Fibroblast of lung (primary cell): ENCODE data around the gene GIPC3. TPM values are rescaled to one million over a fixed set of nuclear protein-coding genes. Genes with fewer than 3 reads are reported as not detected.

ENCODE experiments used
- DNase-seq, 2 donors: peaks; one replicate each; pipeline versions ENCODE4 v3.0.0 to v3.0.0-alpha.2; 2010; ENCODE audit warnings: low read depth in 2 of 2
- H2AFZ ChIP-seq: 2 replicates; pipeline ENCODE4 v1.5.1; 2012; ENCODE audit warnings: low read length, control low read depth, inconsistent platforms
- H3K27ac ChIP-seq: 2 replicates; pipeline ENCODE4 v1.5.1; 2011; ENCODE audit warnings: low read length, control low read depth; ENCODE audit not compliant: insufficient read depth
- H3K27me3 ChIP-seq: 2 replicates; pipeline ENCODE4 v1.5.1; 2011; ENCODE audit warnings: mild to moderate bottlenecking, low read length; ENCODE audit not compliant: control insufficient read depth, insufficient read depth
- H3K36me3 ChIP-seq: 2 replicates; pipeline ENCODE4 v1.5.1; 2011; ENCODE audit warnings: low read length; ENCODE audit not compliant: control insufficient read depth, insufficient read depth
- H3K4me1 ChIP-seq: 2 replicates; pipeline ENCODE4 v1.5.1; 2011; ENCODE audit warnings: low read length; ENCODE audit not compliant: control insufficient read depth, insufficient read depth; ENCODE audit errors: extremely low read depth
- H3K4me2 ChIP-seq: 2 replicates; pipeline ENCODE4 v1.5.1; 2011; ENCODE audit warnings: low read length, control low read depth; ENCODE audit not compliant: insufficient read depth; ENCODE audit errors: extremely low read depth
- H3K4me3 ChIP-seq, 4 experiments: fragments of 200-600 bp in 1 of 4; sonication (generic) in 1 of 4; replicated peaks in 1 of 4; 2 replicates each; pipeline ENCODE4 v1.5.1; 2011 to 2016; ENCODE audit warnings: low read length in 4 of 4, low read depth in 3 of 4, mild to moderate bottlenecking in 3 of 4, control low read depth in 2 of 4, inconsistent platforms in 1 of 4, mixed read lengths in 1 of 4; ENCODE audit not compliant: insufficient read depth in 1 of 4; ENCODE audit errors: control extremely low read depth in 1 of 4
- H3K79me2 ChIP-seq: 2 replicates; pipeline ENCODE4 v1.5.1; 2012; ENCODE audit warnings: mild to moderate bottlenecking, low read length, inconsistent platforms; ENCODE audit not compliant: control insufficient read depth, insufficient read depth
- H3K9ac ChIP-seq: 2 replicates; pipeline ENCODE4 v1.5.1; 2011; ENCODE audit warnings: mild to moderate bottlenecking, low read length, control low read depth; ENCODE audit not compliant: insufficient read depth
- H3K9me3 ChIP-seq: 2 replicates; pipeline ENCODE4 v1.5.1; 2012; ENCODE audit warnings: low read depth, low read length; ENCODE audit not compliant: control insufficient read depth, insufficient read depth
- H4K20me1 ChIP-seq: 2 replicates; pipeline ENCODE4 v1.5.1; 2011; ENCODE audit warnings: low read length; ENCODE audit not compliant: control insufficient read depth, insufficient read depth; ENCODE audit errors: extremely low read depth
- CTCF ChIP-seq, 2 donors: IDR thresholded peaks in 1 of 2; conservative IDR thresholded peaks in 1 of 2; 1 replicate in 1 of 2; 2 replicates in 1 of 2; pipeline ENCODE4 v1.5.1; 2011 to 2012; ENCODE audit warnings: low read length in 2 of 2, control low read depth in 1 of 2, inconsistent platforms in 1 of 2, low read depth in 1 of 2, mild to moderate bottlenecking in 1 of 2
- EZH2 ChIP-seq: IDR thresholded peaks from 2 replicates; pipeline ENCODE4 v1.5.1; 2012; ENCODE audit warnings: low read length, control low read depth, mild to moderate bottlenecking; ENCODE audit errors: missing control alignments
- polyA plus RNA-seq, 2 donors: library from polyadenylated mRNA; depleted of rRNA in 1 of 2; stranded (reverse) in 1 of 2; unstranded in 1 of 2; fragments of >200 nt; gene quantifications; 2 replicates each; pipeline ENCODE4 v1.2.1, GENCODE V29; 2011 to 2012; ENCODE audit warnings: missing spikeins in 1 of 2
- total RNA-seq: library from RNA; depleted of rRNA; stranded (reverse); fragments of >200 nt; gene quantifications from 2 replicates; pipeline ENCODE4 v1.2.1, GENCODE V29; 2014

Gene GIPC3
- total and polyA plus RNA-seq, 2 donors (not counting 1 experiment from before 2014, with no cell fraction given): under 0.01 to 0.60 TPM

GRCh38 chr19:3604987-3605343, 19.7 kb downstream of the GIPC3 start:
- H3K4me3 ChIP-seq: no peak overlapping the region

GRCh38 chr19:3605361-3605760, 20.1 kb downstream of the GIPC3 start:
- H3K4me3 ChIP-seq: peak overlapping the region in 1 of 4 experiments; percentile 63
- H3K36me3 ChIP-seq: no peaks in the 10 kb centered on the region
- H3K9ac ChIP-seq: no peak overlapping the region

More at GRCh38 chr19:3604987-3605343, 19.7 kb downstream of the GIPC3 start:
- Histone ChIP-seq H2AFZ (no peak overlapping the region), H4K20me1 (no peaks in the 10 kb centered on the region), H3K4me1 (peaks cover 9% of the 10 kb centered on the region), H3K4me2 (no peak overlapping the region), H3K9me3 (no peaks in the 10 kb centered on the region), H3K36me3 (no peaks in the 10 kb centered on the region), H3K9ac (no peak overlapping the region), H3K27me3 (no peaks in the 10 kb centered on the region), H3K27ac (no peak overlapping the region), H3K79me2 (no peaks in the 10 kb centered on the region)
- no peak for TF ChIP-seq CTCF (conservative IDR thresholded peaks at IDR 0.05 in 1 of 2, IDR thresholded peaks at IDR 0.05 in 1 of 2; ENCODE audit: low read depth in 1 of 2, low read length in 2 of 2)
- TF ChIP-seq EZH2: no peak
- DNase-seq: no peak

GRCh38 chr19:3605770-3606169, 20.5 kb downstream of the GIPC3 start:
- H3K4me1 ChIP-seq: peaks cover 9% of the 10 kb centered on the region
- peak overlapping the region; percentile 49 for H3K4me2 ChIP-seq
- no peaks in the 10 kb centered on the region for H3K9me3 ChIP-seq
- H3K9ac ChIP-seq: peak overlapping the region; percentile 58
- TF ChIP-seq CTCF (conservative IDR thresholded peaks at IDR 0.05 in 1 of 2, IDR thresholded peaks at IDR 0.05 in 1 of 2; ENCODE audit: low read depth in 1 of 2, low read length in 2 of 2) (no peak), EZH2 (no peak)
- DNase-seq: no peak
- H3K79me2 ChIP-seq: no peaks in the 10 kb centered on the region
- H3K27ac ChIP-seq: no peak overlapping the region
- peak overlapping the region; percentile 39 to 63 (median 45) for H3K4me3 ChIP-seq
- no peaks in the 10 kb centered on the region for H3K36me3 ChIP-seq
- H3K27me3 ChIP-seq: no peaks in the 10 kb centered on the region
- no peaks in the 10 kb centered on the region for H4K20me1 ChIP-seq
- H2AFZ ChIP-seq: no peak overlapping the region

More at GRCh38 chr19:3605361-3605760, 20.1 kb downstream of the GIPC3 start:
- Histone ChIP-seq H3K79me2 (no peaks in the 10 kb centered on the region), H3K27me3 (no peaks in the 10 kb centered on the region), H2AFZ (no peak overlapping the region), H3K4me1 (peaks cover 9% of the 10 kb centered on the region), H3K4me2 (peak overlapping the region; percentile 49), H3K9me3 (no peaks in the 10 kb centered on the region), H4K20me1 (no peaks in the 10 kb centered on the region), H3K27ac (no peak overlapping the region)
- TF ChIP-seq CTCF (conservative IDR thresholded peaks at IDR 0.05 in 1 of 2, IDR thresholded peaks at IDR 0.05 in 1 of 2; ENCODE audit: low read depth in 1 of 2, low read length in 2 of 2) (no peak), EZH2 (no peak)
- DNase-seq: no peak
